ENCODE measurements around the gene HINT3. TPM values are rescaled to one million over a fixed set of nuclear protein-coding genes. Genes with fewer than 3 reads are reported as not detected.
"Not testable (repeated sequence)": the region's sequence is repeated elsewhere in the genome, so short reads cannot be mapped to it uniquely, and the experiment has no call there.

The HINT3 gene
- total RNA-seq, 2 donors from 2014 or later, result 24.7 to 25.7 TPM

- intact Hi-C loops (cut with DNase I, micrococcal nuclease), result loop anchor here in 1 of 2 donors (10.0 kb wide), 1 partner anchor 99 kb away; no protein-coding TSS in a partner anchor
- peak; percentile 62 for ATAC-seq
- DNase-seq, result peak; percentile 68 to 69
Observed at GRCh38 chr6:125953502-125953875, 3.1 kb upstream of the HINT3 start.

- DNase-seq, result no peak
- ATAC-seq, result no peak
- intact Hi-C loops (cut with DNase I, micrococcal nuclease), result loop anchor here in 1 of 2 donors (5.0 to 10.0 kb wide), 2 partner anchors 100 to 173 kb away; no protein-coding TSS in a partner anchor
Observed at GRCh38 chr6:125954735-125955339, 1.7 kb upstream of the HINT3 start.

- intact Hi-C loops (cut with DNase I, micrococcal nuclease), result loop anchor here in 1 of 2 donors (5.0 to 10.0 kb wide), 2 partner anchors 101 to 174 kb away; no protein-coding TSS in a partner anchor
- no peak for ATAC-seq
- no peak for DNase-seq
Observed at GRCh38 chr6:125955973-125956372, 597 bp upstream of the HINT3 start.

GRCh38 chr6:125957391-125957693 lies 772 bp downstream of the HINT3 start:
- DNase-seq (no peak), ATAC-seq (no peak)
- intact Hi-C loops (cut with DNase I, micrococcal nuclease), result loop anchor here in 1 of 2 donors (5.0 to 10.0 kb wide), 2 partner anchors 103 to 175 kb away; no protein-coding TSS in a partner anchor

- ATAC-seq, result peak; percentile 70
- intact Hi-C loops (cut with DNase I, micrococcal nuclease), result loop anchor here in 1 of 2 donors (5.0 to 10.0 kb wide), 2 partner anchors 103 to 176 kb away; no protein-coding TSS in a partner anchor
- peak in 1 of 2 donors; percentile 44 for DNase-seq
Observed at GRCh38 chr6:125957845-125958244, 1.3 kb downstream of the HINT3 start.

DNA sequence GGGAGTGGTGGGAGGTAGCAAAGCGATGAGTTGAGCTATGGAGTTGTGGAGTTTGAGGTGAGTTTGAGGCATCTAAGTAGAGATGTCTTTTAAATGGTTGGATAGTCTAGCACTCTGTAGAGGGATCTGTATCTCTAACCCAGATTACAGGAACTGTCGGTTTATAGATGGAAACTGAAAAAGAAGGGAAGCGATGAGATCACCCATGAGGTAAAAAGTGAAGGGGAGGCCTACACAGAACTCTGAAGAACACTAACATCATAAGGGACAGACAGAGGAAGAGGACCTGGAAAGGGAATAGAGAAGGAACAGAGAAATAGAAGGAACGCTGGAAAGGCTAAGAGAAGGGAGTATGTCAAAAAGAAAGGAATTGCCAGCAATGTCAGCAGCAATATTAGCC lies 2.5 kb downstream of the HINT3 start:
- ATAC-seq (no peak), DNase-seq (no peak)
- intact Hi-C loops (cut with DNase I, micrococcal nuclease), result loop anchor here in 1 of 2 donors (5.0 to 10.0 kb wide), 2 partner anchors 104 to 177 kb away; no protein-coding TSS in a partner anchor

DNA sequence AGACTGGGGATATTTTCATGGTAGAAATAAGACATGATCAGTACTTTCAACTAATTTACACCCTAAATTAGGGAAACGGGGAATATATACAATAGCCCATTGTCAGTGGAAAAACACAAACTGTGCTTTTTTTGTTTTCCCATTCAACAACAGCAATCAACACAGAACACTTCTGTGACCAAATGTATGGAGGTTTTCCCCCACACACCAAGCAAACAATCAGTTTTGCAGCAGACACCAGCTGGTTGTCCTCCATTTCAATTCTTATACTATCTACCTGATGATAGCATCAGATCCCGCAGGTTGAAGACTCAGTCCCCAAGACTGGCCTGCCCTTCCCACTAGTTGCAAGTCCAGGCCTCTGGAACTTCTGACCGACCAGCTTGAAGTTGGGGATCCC lies 4.5 kb downstream of the HINT3 start:
- intact Hi-C loops (cut with DNase I, micrococcal nuclease), result no loop called here
- ATAC-seq, result no peak
- no peak for DNase-seq

- no peak for ATAC-seq
- no peak for DNase-seq
- intact Hi-C loops (cut with DNase I, micrococcal nuclease), result no loop called here
Observed at GRCh38 chr6:125962900-125963497, 6.4 kb downstream of the HINT3 start.

DNA sequence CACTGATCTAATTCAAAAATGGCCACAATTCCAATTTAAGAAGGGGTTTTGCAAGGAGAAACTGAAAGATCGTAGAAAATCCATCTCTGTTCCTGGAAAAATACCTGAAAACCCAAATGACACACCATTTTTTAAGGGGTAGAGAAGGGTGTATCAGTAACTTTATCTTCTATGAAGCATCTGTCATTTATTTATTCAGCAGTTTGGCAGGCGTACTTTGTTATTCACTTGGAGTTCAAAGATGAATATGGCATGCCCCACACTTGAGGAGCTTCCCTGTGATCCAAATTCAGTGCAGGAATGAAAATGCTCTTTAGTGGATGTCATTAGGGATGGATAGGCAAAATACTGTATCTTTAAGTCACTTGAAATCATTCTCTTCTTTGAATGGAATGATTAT lies 7.2 kb downstream of the HINT3 start:
- ATAC-seq, result no peak
- intact Hi-C loops (cut with DNase I, micrococcal nuclease), result no loop called here
- DNase-seq, result no peak

DNA sequence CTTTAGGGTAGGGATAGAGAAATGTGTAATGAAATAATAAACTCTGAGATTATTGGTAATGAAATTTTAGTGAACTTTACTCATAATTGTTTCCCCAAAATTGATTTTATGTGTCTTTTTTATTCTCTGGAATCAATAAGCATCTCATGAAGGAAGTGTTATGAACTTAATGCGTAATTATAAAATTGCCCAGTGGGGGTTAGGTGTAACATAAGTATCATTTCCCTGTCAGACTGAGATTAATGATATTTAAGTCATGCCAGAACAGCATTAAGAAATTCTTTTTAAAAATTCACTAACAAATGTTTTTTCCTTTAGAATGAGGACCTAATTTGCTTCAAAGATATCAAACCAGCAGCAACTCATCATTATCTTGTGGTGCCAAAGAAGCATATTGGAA lies 10.0 kb downstream of the HINT3 start:
- no peak for DNase-seq
- no peak for ATAC-seq
- intact Hi-C loops (cut with DNase I, micrococcal nuclease), result no loop called here

GRCh38 chr6:125968493-125968892 lies 11.9 kb downstream of the HINT3 start:
- intact Hi-C loops (cut with DNase I, micrococcal nuclease), result no loop called here

DNA sequence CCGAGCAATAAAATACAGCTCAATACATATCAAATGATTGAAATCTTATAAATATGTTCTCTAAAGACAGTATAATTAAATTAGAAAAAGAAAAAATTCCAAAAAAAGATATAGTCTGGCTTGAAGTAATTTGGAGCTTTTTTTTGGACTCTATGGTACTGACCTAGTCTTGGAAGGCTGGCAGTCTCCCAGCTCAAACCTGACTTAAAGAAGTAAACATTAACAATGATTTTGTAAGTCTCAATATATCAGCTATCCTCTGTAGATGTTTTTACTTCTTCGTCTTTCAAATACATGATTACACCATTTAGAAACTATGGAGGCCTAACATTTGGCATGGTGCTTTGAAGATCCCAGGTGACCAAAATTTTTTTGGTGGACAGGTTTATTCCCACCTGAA lies 14.2 kb downstream of the HINT3 start:
- DNase-seq, result no peak
- ATAC-seq, result no peak
- intact Hi-C loops (cut with DNase I, micrococcal nuclease), result loop anchor here in 1 of 2 donors (10.0 kb wide), 1 partner anchor 666 kb away; the partner anchor contains the start of gene HDDC2

More at GRCh38 chr6:125968493-125968892, 11.9 kb downstream of the HINT3 start:
- DNase-seq, result no peak
- ATAC-seq, result no peak

DNA sequence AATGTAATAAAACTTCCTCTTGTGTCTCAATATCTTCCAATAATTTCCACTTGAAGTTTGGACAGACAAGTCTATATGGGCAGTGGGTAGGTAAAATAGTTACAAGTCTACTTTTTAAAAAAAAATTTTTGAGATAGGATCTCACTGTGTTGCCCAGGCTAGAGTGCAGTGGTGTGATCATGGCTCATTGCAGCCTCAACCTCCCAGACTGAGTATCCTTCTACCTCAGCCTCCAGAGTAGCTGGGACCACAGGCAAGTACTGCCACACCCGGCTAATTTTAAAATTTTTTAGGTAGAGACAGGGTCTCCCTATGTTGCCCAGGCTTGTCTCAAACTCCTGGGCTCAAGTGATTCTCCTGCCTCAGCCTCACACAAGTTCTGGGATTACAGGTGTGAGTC lies 15.9 kb downstream of the HINT3 start:
- DNase-seq, ATAC-seq: not testable (repeated sequence)
- intact Hi-C loops (cut with DNase I, micrococcal nuclease), result loop anchor here in 1 of 2 donors (10.0 kb wide), 1 partner anchor 668 kb away; the partner anchor contains the start of gene HDDC2

DNA sequence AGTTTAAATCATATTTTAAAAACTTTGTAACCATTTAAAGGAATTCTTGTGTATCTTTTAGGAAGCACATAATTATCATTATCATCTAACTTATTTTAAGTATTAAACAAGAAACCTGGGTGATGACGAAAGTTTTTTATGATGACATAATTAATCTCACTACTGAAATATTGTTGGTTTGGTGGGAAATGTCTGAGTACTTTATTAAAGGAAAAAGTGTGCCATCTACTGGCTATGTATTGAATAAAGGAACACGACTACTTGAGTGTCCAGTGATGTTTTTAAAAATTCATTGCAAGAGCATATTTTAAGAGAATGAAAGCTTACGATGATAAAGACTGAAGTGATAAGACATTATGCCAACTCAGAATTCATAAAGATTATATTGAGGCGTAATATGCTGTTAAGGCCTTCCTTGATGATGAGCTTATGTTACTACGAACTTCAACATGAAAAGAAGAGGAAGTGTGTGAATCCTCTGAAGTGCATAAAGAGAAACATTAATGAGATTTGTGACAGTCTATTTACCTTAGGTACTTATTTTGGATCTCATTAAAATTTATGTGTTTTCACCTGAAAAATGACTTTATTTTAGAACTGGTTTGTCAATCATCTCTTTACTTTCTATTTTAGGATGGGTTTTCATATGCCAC lies 17.8 kb downstream of the HINT3 start:
- intact Hi-C loops (cut with DNase I, micrococcal nuclease), result loop anchor here in 1 of 2 donors (10.0 kb wide), 1 partner anchor 670 kb away; the partner anchor contains the start of gene HDDC2
- DNase-seq, result no peak

GRCh38 chr6:125979101-125979500 lies 22.5 kb downstream of the HINT3 start:
- no peak for DNase-seq
- intact Hi-C loops (cut with DNase I, micrococcal nuclease), result loop anchor here in 1 of 2 donors (10.0 kb wide), 1 partner anchor 674 kb away; the partner anchor contains the start of gene HDDC2
- ATAC-seq, result peak; percentile 87

More for the DNA sequence above, 17.8 kb downstream of the HINT3 start:
- peak; percentile 50 for ATAC-seq

DNA sequence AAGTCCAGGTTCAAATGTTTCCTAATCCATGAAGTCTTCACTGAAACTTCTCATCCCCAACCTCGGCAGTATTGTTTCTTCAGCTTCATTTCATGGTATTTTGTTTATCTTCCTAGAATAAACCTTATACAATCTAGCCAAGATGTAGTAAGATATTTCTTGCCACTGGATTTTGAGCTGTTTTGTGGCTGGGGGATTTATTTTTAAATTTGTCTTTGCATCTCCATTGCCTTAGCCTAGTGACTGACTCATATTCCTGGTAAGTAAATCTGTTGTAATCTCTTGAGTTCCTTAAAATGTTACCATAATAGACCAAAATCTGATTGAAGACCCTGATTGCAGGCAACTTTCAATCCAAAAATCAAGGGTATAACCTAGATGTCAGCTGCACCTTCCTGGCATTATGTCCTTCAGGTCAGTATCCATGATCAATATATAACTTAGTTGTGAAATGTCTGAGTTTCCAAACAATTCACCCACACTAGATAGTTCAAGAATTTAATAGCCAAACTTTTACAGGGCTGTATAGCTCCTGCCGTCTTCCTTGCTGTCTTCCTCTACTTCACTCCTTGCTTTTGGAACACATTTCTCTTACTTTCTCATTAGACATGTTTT lies 25.1 kb downstream of the HINT3 start:
- DNase-seq (no peak), ATAC-seq (no peak)
- intact Hi-C loops (cut with DNase I, micrococcal nuclease), result no loop called here

DNA sequence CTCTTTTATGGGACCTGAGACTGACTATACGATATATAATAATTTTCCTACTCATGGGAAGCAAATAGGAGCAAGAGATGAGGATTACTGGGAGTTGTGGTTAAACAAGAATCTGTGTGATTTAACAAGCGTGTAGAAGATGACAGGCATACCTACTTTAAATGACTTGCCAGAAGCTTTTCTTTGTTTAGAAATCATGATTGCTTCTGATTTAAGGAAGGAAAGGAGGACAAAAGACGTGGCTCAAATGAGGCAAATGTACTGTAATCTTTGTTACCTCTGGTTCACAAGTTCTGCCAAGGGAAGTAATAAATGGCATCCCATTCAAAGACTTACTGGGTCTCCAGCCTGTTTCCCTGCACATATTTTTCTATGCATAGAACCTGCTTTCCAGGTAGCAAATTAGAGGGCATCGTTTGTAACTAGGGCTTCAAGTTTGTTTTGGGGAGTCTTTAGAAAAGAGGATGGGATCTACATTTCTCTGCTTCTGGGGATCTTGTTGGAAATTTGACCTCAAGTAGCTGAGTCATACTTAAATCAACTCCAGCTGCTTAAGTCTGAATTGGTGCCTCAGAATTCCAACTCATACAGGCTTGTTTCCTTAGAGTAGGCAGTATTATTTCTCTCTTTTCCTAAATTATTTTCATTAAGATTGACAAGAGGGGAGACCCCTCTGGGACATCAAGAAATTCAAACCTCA lies 26.8 kb downstream of the HINT3 start:
- intact Hi-C loops (cut with DNase I, micrococcal nuclease), result no loop called here
- no peak for DNase-seq
- ATAC-seq, result no peak

GRCh38 chr6:125984311-125984710 lies 27.7 kb downstream of the HINT3 start:
- ATAC-seq (peak; percentile 42), DNase-seq (no peak)
- intact Hi-C loops (cut with DNase I, micrococcal nuclease), result no loop called here

GRCh38 chr6:125985522-125985921 lies 29.0 kb downstream of the HINT3 start:
- DNase-seq (no peak), ATAC-seq (no peak)
- intact Hi-C loops (cut with DNase I, micrococcal nuclease), result no loop called here
